Coronary artery (tissue), 2 donors: ENCODE data around the gene SLC38A5.

Experiments used
- DNase-seq: peaks from one replicate; pipeline ENCODE4 v3.0.0-alpha.2; 2017; ENCODE audit warnings: low spot score
- H3K27ac ChIP-seq, 2 donors: fragments of 200-600 bp; sonication (generic); one replicate each; pipeline ENCODE4 v1.5.1; 2016 to 2019
- H3K4me3 ChIP-seq: fragments of 200-600 bp; sonication (generic); 2 replicates; pipeline ENCODE4 v1.5.1; 2016; ENCODE audit warnings: mild to moderate bottlenecking, moderate library complexity
- TF ChIP-seq, protein P1 (sequence below): fragments of 200-600 bp; sonication (generic); IDR thresholded peaks from one replicate; pipeline ENCODE4 v1.5.1; 2019; ENCODE audit warnings: antibody characterized with exemption

SLC38A5 gene

DNA sequence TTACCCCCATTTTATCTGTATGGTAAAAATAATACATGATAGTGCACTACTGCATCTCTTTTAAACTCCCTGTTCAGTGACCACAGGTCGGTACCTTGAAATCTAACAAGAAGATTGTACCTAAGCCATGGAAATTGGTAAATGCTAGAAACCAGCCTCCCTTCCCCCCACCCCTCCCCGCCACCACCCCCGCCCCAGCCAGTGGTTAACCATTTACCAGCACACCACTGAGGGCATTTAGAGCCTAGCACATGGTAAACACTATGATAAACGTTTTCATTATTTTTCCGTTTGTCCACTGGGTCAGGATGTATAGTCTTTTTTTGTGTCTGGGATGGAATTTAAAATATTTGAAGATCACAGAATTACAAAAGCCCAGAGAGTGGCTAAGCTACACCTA is 5.2 kb upstream of the SLC38A5 start:
- peak overlapping the region; percentile 92 for H3K4me3 ChIP-seq
- peak overlapping the region; percentile 73 to 92 for H3K27ac ChIP-seq
- DNase-seq, result no peak
- TF ChIP-seq, protein P1, sequence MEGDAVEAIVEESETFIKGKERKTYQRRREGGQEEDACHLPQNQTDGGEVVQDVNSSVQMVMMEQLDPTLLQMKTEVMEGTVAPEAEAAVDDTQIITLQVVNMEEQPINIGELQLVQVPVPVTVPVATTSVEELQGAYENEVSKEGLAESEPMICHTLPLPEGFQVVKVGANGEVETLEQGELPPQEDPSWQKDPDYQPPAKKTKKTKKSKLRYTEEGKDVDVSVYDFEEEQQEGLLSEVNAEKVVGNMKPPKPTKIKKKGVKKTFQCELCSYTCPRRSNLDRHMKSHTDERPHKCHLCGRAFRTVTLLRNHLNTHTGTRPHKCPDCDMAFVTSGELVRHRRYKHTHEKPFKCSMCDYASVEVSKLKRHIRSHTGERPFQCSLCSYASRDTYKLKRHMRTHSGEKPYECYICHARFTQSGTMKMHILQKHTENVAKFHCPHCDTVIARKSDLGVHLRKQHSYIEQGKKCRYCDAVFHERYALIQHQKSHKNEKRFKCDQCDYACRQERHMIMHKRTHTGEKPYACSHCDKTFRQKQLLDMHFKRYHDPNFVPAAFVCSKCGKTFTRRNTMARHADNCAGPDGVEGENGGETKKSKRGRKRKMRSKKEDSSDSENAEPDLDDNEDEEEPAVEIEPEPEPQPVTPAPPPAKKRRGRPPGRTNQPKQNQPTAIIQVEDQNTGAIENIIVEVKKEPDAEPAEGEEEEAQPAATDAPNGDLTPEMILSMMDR, result no peak

DNA sequence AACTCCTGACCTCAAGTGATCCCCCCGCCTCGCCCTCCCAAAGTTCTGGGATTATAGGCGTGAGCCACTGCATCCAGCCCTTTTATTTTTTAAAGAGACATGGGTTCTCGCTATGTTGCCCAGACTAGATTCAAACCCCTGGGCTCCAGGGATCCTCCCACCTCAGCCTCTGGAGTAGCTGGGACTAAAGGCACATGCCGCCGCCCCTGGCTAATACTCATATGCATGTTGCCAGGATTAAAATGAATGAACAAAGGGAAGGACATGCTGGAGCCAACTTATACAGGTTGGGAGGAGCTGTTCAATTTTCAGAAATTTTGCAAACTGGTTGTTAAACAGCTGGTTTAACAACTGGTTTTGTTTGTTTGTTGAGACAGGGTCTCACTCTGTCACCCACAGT is 4.5 kb upstream of the SLC38A5 start:
- DNase-seq, result no peak
- TF ChIP-seq, protein P1, result no peak
- H3K27ac ChIP-seq, result no peak overlapping the region
- no peak overlapping the region for H3K4me3 ChIP-seq

DNA sequence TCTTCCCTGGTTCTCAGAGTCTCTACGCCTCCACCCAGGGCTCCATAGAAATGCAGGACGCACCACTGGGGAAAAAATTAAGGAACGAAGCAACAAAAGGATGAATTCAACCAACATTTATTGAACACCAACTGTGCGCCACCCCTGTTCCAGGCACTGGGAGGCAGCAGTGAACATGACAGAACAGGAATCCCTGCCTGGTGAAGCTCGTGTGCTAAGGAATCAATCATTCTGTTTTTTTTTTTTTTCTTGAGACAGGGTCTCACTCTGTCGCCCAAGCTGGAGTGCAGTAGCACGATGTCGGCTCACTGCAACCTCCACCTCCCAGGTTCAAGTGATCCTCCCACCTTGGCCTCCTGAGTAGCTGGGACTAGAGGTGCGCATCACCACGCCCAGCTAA is 4.1 kb upstream of the SLC38A5 start:
- TF ChIP-seq, protein P1, result no peak
- Histone ChIP-seq H3K4me3 (no peak overlapping the region), H3K27ac (no peak overlapping the region)
- no peak for DNase-seq

DNA sequence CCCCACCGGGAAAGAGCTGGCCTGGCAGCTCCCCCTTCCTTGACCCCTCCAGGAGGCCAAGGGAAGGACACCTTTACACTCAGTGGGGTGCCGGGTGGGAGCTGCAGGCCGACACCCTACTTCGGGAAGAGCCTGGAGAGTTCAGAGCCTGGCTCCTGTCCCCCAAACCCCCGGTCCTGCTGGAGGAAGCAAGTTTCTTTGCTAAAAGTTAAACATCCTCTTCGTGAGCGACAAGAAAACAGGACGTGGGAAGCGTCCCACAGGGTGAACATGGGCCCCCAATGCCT is 3.6 kb upstream of the SLC38A5 start:
- no peak overlapping the region for H3K27ac ChIP-seq
- no peak for DNase-seq
- no peak overlapping the region for H3K4me3 ChIP-seq
- TF ChIP-seq, protein P1, result no peak

DNA sequence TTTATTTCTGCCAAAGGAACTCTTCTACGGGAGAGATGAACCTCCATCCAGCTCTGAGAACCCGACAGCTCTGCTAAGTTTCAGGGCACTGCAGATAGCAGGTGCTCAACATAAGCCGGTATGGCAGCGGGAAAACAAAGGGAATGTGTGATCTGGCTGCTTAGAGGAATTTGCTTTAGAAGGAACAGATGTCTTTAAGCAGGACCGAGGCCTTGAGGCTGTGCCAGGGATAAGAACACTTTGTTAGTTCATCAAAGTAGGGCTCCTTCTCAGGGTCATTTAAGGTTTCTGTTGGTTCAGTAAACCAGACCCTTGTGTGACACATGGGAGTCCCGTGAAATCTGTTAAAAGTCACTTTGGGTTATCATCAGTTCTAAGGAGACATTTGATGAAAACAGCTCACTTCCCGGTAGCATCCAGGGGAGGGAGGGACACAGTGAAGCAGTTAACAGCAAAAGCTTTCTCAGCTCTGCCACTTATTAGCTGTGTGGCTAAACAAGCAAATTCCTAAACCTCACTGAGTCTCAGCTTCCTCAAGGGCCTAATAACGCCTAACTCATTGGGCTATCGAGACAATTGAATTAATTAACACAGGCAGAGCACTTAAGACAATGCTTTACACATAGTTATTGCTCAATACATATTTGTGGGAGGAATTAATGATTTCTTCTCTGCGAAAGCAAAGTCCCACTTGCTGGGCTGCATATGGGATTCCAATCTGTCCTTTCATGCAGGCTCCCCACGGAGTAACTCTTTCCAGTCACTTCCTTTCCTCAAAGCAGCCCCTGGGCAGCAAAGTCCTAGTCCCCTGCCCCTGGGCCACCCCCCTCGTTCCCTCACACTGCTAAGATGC is 3.0 kb upstream of the SLC38A5 start:
- DNase-seq, result no peak
- TF ChIP-seq, protein P1, result no peak
- Histone ChIP-seq H3K4me3 (no peak overlapping the region), H3K27ac (no peak overlapping the region)

DNA sequence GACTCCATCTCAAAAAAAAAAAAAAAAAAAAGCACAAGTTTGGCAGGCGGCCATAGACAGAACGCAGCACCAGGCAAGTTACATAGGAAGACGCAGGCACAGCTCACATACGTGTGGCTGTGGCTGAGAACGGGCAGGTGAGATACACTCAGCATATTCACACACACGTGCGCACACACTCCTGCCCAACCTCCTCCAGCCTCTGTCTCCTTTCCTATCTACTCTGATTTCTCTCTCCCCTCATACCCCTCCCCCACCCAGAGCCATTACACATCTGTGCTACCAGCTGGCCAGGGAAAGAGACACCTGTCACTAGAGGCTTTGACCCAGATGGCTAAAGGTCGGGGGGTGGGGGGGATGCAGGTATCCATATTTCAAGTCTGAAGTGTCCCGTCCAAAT is 2.2 kb upstream of the SLC38A5 start:
- no peak overlapping the region for H3K27ac ChIP-seq
- DNase-seq, result no peak
- TF ChIP-seq, protein P1, result no peak
- H3K4me3 ChIP-seq, result no peak overlapping the region

DNA sequence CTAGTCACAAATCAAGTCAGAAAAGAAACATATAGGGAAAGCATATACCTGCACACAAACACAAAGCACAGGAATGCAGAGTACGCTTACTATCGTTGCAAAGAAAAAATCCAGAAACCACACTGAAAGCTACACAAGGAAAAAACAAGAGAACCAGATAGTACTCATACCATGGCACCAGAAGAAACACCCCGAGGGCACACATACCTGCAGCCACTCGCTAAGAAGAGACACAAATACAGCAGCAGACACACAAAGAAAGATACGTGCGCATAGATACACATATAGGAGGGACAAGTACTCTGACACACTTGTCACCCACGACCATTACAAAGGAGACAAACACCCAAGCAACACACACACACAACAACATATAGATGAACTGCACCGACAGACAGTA is 1.4 kb upstream of the SLC38A5 start:
- no peak overlapping the region for H3K4me3 ChIP-seq
- H3K27ac ChIP-seq, result no peak overlapping the region
- DNase-seq, result no peak
- TF ChIP-seq, protein P1, result no peak
